ENCODE measurements around the gene E2F6. TPM values are rescaled to one million over a fixed set of nuclear protein-coding genes. Genes with fewer than 3 reads are reported as not detected.

The E2F6 gene
- total RNA-seq, 3 donors from 2014 or later: 21.1 to 25.0 (median 23.3) TPM

GRCh38 chr2:11459816-11460215 is 6.1 kb downstream of the E2F6 start:
- intact Hi-C loops (cut with DNase I; ENCODE audit: low total_unique reads): no loop called here
- H3K27me3 ChIP-seq: no peaks in the 10 kb centered on the region
- no peak for DNase-seq (ENCODE audit: low spot score in 2 of 2)
- H3K36me3 ChIP-seq: no peaks in the 10 kb centered on the region
- no peaks in the 10 kb centered on the region for H3K4me1 ChIP-seq
- H3K4me3 ChIP-seq: no peak overlapping the region
- no peaks in the 10 kb centered on the region for H3K9me3 ChIP-seq
- no peak for TF ChIP-seq POLR2AphosphoS5 (IDR thresholded peaks at IDR 0.05)
- TF ChIP-seq POLR2A (IDR thresholded peaks at IDR 0.05): no peak
- TF ChIP-seq CTCF (IDR thresholded peaks at IDR 0.05): no peak
- H3K27ac ChIP-seq: no peak overlapping the region

DNA sequence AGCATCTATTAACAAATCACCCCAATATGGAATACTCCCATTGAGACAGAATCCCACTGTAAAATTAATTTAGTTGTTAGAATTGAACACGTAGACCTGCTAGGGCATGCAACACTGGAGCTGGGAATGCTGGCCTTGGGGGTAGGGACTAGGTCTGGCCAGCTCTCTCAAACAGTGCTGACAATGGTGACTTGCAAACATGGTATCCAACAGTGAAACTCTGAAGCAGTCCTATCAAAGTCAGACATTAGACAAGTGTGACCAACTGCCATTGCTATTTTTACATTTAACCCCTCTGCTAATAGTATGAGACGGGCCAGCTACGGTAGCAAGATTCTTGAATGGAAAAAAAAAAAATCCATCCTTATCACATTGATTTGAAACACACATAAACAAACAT is 7.2 kb downstream of the E2F6 start:
- no peak for DNase-seq (ENCODE audit: low spot score in 2 of 2)
- intact Hi-C loops (cut with DNase I; ENCODE audit: low total_unique reads): no loop called here
- Histone ChIP-seq H3K4me1 (no peaks in the 10 kb centered on the region), H3K27me3 (no peaks in the 10 kb centered on the region), H3K9me3 (no peaks in the 10 kb centered on the region), H3K4me3 (no peak overlapping the region), H3K27ac (no peak overlapping the region), H3K36me3 (no peaks in the 10 kb centered on the region)
- TF ChIP-seq POLR2A (IDR thresholded peaks at IDR 0.05): no peak
- TF ChIP-seq CTCF (IDR thresholded peaks at IDR 0.05): no peak
- TF ChIP-seq POLR2AphosphoS5 (IDR thresholded peaks at IDR 0.05): no peak

GRCh38 chr2:11457935-11458334 is 8.0 kb downstream of the E2F6 start:
- Histone ChIP-seq H3K27ac (no peak overlapping the region), H3K27me3 (no peaks in the 10 kb centered on the region), H3K4me1 (no peaks in the 10 kb centered on the region), H3K36me3 (no peaks in the 10 kb centered on the region), H3K9me3 (no peaks in the 10 kb centered on the region), H3K4me3 (no peak overlapping the region)
- DNase-seq (ENCODE audit: low spot score in 2 of 2): no peak
- intact Hi-C loops (cut with DNase I; ENCODE audit: low total_unique reads): no loop called here
- TF ChIP-seq POLR2AphosphoS5 (IDR thresholded peaks at IDR 0.05) (no peak), POLR2A (IDR thresholded peaks at IDR 0.05) (no peak), CTCF (IDR thresholded peaks at IDR 0.05) (no peak)

DNA sequence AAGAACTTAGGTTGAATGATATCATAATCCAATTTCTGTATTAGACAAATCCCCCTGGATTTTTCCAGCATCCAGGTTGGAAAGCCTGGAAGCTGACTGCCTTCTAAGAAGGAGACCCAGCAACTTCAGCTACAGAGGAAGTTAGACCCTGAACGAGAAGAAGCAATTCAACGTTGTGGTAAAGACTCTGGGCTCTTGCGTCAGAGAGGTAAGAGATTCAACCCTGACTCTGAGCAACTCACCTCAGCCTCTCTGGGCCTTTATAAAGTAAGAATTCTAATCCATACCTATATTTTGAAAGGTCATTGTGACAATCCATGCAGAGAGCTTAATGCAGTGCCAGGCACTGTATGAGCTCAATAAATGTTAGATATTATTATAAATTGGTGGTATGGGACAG is 9.7 kb downstream of the E2F6 start:
- Histone ChIP-seq H3K4me3 (no peak overlapping the region), H3K27me3 (no peaks in the 10 kb centered on the region), H3K27ac (no peak overlapping the region), H3K36me3 (no peaks in the 10 kb centered on the region), H3K9me3 (no peaks in the 10 kb centered on the region), H3K4me1 (no peaks in the 10 kb centered on the region)
- TF ChIP-seq POLR2AphosphoS5 (IDR thresholded peaks at IDR 0.05) (no peak), CTCF (IDR thresholded peaks at IDR 0.05) (no peak), POLR2A (IDR thresholded peaks at IDR 0.05) (no peak)
- no peak for DNase-seq (ENCODE audit: low spot score in 2 of 2)
- intact Hi-C loops (cut with DNase I; ENCODE audit: low total_unique reads): no loop called here

DNA sequence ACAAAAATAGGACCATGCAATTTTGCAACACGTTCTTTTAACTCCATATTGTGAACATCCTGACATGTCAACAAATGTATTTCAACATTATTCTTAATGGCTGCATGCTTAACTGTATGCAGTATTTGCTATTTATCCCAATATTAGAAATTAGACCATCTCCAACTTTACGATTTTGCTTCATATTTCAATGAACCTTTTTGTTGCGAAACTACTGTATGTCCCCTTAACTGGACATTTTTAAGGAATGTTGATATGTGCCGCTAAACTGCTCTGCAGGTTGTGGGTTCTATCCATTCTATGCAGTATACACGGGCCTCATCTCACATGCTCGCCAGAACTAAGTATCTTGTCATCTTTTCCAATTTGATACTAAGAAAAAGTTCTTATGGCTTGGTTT is 11.1 kb downstream of the E2F6 start:
- no peaks in the 10 kb centered on the region for H3K4me1 ChIP-seq
- H3K36me3 ChIP-seq: no peaks in the 10 kb centered on the region
- no peak overlapping the region for H3K27ac ChIP-seq
- DNase-seq (ENCODE audit: low spot score in 2 of 2): no peak
- H3K9me3 ChIP-seq: no peaks in the 10 kb centered on the region
- no peak overlapping the region for H3K4me3 ChIP-seq
- TF ChIP-seq POLR2A (IDR thresholded peaks at IDR 0.05) (no peak), CTCF (IDR thresholded peaks at IDR 0.05) (no peak), POLR2AphosphoS5 (IDR thresholded peaks at IDR 0.05) (no peak)
- intact Hi-C loops (cut with DNase I; ENCODE audit: low total_unique reads): no loop called here
- no peaks in the 10 kb centered on the region for H3K27me3 ChIP-seq
